Ovary (tissue), 9 donors: ENCODE results near the gene MCTP2. TPM values are rescaled to one million over a fixed set of nuclear protein-coding genes. Genes with fewer than 3 reads are reported as not detected.

Experiments
- DNase-seq, 5 donors: peaks; one replicate each; pipeline ENCODE4 v3.0.0-alpha.2; 2019 to 2020
- H3K27ac ChIP-seq, 2 donors: fragments of 200-600 bp; one replicate each; pipeline versions ENCODE4 v1.5.1 to v1.8.0; 2019 to 2022
- H3K27me3 ChIP-seq: fragments of 200-600 bp; one replicate; pipeline ENCODE4 v1.8.0; 2022
- H3K36me3 ChIP-seq: fragments of 200-600 bp; sonication (generic); one replicate; pipeline ENCODE4 v1.5.1; 2019
- H3K4me1 ChIP-seq: one replicate; pipeline ENCODE4 v1.8.1; 2013; ENCODE audit warnings: mild to moderate bottlenecking, moderate library complexity; ENCODE audit not compliant: insufficient read depth
- H3K4me3 ChIP-seq: fragments of 200-600 bp; sonication (generic); one replicate; pipeline ENCODE4 v1.5.1; 2017
- H3K9me3 ChIP-seq, 2 donors: fragments of 200-600 bp in 1 of 2; sonication (generic) in 1 of 2; one replicate each; pipeline versions ENCODE4 v1.5.1 to v1.8.1; 2013 to 2019; ENCODE audit warnings: mild to moderate bottlenecking in 1 of 2, moderate library complexity in 1 of 2
- EP300 ChIP-seq: sonication (generic); formaldehyde crosslinking; IDR thresholded peaks from one replicate; pipeline ENCODE4 v1.6.1; 2017; ENCODE audit warnings: antibody characterized with exemption
- POLR2A ChIP-seq: fragments of 450-650 bp; IDR thresholded peaks from one replicate; pipeline ENCODE4 v1.6.1; 2017; ENCODE audit warnings: antibody characterized with exemption, mild to moderate bottlenecking, moderate library complexity
- WGBS, 3 donors: extraction: QIAGEN DNeasy Blood & Tissue Kit in 1 of 3; methylation state at CpG; one replicate each; pipeline versions ENCODE4 v1.1.5 to v1.1.7; 2013 to 2017; 5-methylcytosine and 5-hydroxymethylcytosine counted together
- intact Hi-C, 4 donors: fragments of 100-400 bp; cut with DNase I; formaldehyde crosslinking; loops; one replicate each; pipeline versions ENCODE4 v1.11.0 to v1.15.1; 2022 to 2023
- polyA plus RNA-seq, 2 donors: library from polyadenylated mRNA; stranded (reverse); fragments of 200-250 nt in 1 of 2; fragments of 350-450 nt in 1 of 2; fragmentation: Illumina TruSeq in 1 of 2; extraction: RNeasy Lipid Tissue Mini Kit (QIAGEN cat#74804) in 1 of 2; gene quantifications; one replicate each; pipeline ENCODE4 v1.2.3, GENCODE V29; 2013 to 2014
- total RNA-seq, 7 donors: library from RNA; depleted of rRNA in 2 of 7; stranded (reverse); fragments of >200 nt in 2 of 7; fragmentation: NEBNext Ultra II Directional in 3 of 7; extraction: Animal tissue kit (Norgen Biotek cat#: 25700) in 3 of 7; gene quantifications; one replicate each; pipeline versions ENCODE4 v1.1.0 to v1.2.4, GENCODE V29; 2016 to 2023
- TF ChIP-seq, protein P1 (sequence below), 3 donors: fragments of 450-650 bp in 2 of 3; fragments of 200-600 bp in 1 of 3; IDR thresholded peaks; one replicate each; pipeline versions ENCODE4 v1.5.1 to v1.8.0; 2016 to 2022; ENCODE audit warnings: antibody characterized with exemption in 3 of 3, mild to moderate bottlenecking in 1 of 3
- donor health status: DM: no; HTN: no; CAD: no; lungs with moderate emphysema.
- donor health status: DM: no; HTN: no; CAD: no.
- donor health status: Bipolar disorder and iron deficiency.
- donor health status: DM: yes; HTN: yes; CAD: no.
- donor health status: DM: no; HTN: no; CAD: no.
- donor health status: DM: yes; HTN: yes; CAD: no.

The MCTP2 gene
- total and polyA plus RNA-seq, 9 donors = 0.71 to 44.5 (median 5.7) TPM

DNA sequence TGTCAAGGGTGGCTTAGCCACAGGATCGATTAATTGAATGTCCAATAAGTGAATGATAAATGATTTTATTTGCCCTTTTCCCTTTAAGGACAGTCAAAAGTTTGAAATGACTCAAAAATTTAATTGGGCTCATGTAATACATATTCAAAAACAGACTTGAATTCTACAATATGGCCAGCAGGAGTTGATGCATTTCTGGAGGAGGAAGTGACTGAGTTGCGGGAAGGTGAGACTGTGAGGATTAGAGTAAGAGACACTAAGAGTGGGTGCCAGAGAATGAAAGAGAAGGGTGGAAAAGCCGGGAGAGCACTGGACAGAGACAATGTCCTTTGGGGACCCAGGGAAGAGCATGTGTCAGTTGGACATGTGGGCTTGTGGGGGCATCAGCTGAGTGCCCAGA, 83.3 kb downstream of the MCTP2 start:
- Histone ChIP-seq H3K9me3 (no peaks in the 10 kb centered on the region), H3K4me3 (no peak overlapping the region), H3K27ac (no peak overlapping the region), H3K27me3 (no peaks in the 10 kb centered on the region), H3K4me1 (no peaks in the 10 kb centered on the region), H3K36me3 (no peaks in the 10 kb centered on the region)
- 88 to 89% (median 88%) methylated on average over 3 of the region's 3 CpGs for WGBS, 3 donors
- no peak for DNase-seq
- intact Hi-C loops = no loop called here
- TF ChIP-seq POLR2A = no peak
- no peak for TF ChIP-seq EP300
- TF ChIP-seq, protein P1, sequence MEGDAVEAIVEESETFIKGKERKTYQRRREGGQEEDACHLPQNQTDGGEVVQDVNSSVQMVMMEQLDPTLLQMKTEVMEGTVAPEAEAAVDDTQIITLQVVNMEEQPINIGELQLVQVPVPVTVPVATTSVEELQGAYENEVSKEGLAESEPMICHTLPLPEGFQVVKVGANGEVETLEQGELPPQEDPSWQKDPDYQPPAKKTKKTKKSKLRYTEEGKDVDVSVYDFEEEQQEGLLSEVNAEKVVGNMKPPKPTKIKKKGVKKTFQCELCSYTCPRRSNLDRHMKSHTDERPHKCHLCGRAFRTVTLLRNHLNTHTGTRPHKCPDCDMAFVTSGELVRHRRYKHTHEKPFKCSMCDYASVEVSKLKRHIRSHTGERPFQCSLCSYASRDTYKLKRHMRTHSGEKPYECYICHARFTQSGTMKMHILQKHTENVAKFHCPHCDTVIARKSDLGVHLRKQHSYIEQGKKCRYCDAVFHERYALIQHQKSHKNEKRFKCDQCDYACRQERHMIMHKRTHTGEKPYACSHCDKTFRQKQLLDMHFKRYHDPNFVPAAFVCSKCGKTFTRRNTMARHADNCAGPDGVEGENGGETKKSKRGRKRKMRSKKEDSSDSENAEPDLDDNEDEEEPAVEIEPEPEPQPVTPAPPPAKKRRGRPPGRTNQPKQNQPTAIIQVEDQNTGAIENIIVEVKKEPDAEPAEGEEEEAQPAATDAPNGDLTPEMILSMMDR (IDR thresholded peaks at IDR 0.05) = no peak

DNA sequence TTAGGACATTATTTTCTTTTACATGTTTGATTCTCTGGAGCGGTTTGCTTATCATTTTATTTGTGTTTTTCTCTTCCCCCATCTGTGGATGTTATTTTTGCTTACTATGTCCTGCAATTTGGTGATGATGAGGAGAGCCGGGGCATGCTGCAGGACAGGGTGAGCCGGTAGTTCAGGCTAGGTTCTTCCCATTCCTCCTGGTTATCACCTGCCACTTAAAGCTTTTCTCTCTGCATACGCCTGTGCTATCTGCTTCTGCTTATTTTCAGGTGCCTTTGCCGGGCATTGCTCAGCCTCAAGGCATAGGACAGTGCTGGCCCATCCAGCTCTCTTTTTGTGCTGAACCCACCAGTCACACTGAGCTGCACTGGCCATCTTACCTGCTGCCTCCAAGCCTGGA, 85.8 kb downstream of the MCTP2 start:
- DNase-seq = no peak
- 72 to 82% (median 82%) methylated on average over 5 of the region's 5 CpGs for WGBS, 3 donors
- H3K4me3 ChIP-seq = no peak overlapping the region
- no peak overlapping the region for H3K27ac ChIP-seq
- TF ChIP-seq, protein P1 (IDR thresholded peaks at IDR 0.05) = no peak
- TF ChIP-seq EP300 (no peak), POLR2A (no peak)
- intact Hi-C loops = no loop called here
- H3K36me3 ChIP-seq = no peaks in the 10 kb centered on the region
- H3K27me3 ChIP-seq = no peaks in the 10 kb centered on the region
- H3K4me1 ChIP-seq = no peaks in the 10 kb centered on the region
- H3K9me3 ChIP-seq = no peaks in the 10 kb centered on the region

DNA sequence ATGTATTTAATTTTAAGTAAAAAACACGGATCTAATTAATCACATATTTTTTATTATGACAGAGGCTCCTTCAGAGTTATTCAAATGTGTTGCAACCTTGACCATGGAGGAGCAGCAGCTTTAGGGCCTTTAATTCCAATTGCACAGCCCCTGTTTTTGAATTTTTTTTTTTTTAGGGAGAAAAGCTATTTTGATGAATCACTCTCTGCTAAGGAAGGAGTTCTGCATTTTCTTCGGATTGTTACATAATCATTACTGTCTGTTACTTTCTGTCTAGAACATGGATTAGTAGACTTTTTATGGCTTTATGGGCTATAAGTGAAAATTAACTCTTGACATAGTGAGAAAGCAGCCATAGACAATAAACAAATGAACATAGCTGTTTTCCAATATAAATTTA, 90.8 kb downstream of the MCTP2 start:
- DNase-seq = no peak
- Histone ChIP-seq H3K36me3 (no peaks in the 10 kb centered on the region), H3K4me1 (no peaks in the 10 kb centered on the region), H3K27me3 (no peaks in the 10 kb centered on the region), H3K4me3 (no peak overlapping the region), H3K9me3 (no peaks in the 10 kb centered on the region), H3K27ac (no peak overlapping the region)
- intact Hi-C loops = loop anchor here in 1 of 4 donors (10.0 kb wide), 1 partner anchor 157 kb away; no protein-coding TSS in a partner anchor
- 13 to 28% (median 26%) methylated on average over 2 of the region's 2 CpGs for WGBS, 3 donors
- no peak for TF ChIP-seq EP300
- TF ChIP-seq, protein P1 (IDR thresholded peaks at IDR 0.05) = no peak
- no peak for TF ChIP-seq POLR2A

DNA sequence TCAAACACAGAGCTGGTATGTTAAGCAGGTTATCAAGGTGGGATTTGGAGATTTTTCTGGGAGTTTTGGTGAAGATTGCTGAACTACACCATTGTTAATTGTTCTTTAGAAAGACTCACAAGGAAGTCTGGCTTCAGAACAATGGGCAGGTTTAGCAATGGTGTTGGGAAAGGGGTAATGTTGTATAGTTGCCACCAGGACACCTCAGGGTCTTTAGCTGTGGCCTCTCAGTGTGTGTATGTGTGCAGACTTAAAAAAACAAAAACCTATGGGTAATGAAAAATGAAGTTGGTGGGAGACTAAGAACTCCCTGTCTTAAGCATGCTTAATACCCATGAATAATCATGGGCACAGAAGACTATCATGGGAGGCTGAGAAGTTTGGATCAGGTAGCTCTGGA, 91.7 kb downstream of the MCTP2 start:
- intact Hi-C loops = loop anchor here in 1 of 4 donors (10.0 kb wide), 1 partner anchor 158 kb away; no protein-coding TSS in a partner anchor
- H3K27ac ChIP-seq = no peak overlapping the region
- TF ChIP-seq, protein P1 (IDR thresholded peaks at IDR 0.05) = no peak
- TF ChIP-seq POLR2A (no peak), EP300 (no peak)
- H3K4me3 ChIP-seq = no peak overlapping the region
- no peak for DNase-seq
- H3K4me1 ChIP-seq = no peaks in the 10 kb centered on the region
- H3K27me3 ChIP-seq = no peaks in the 10 kb centered on the region
- no peaks in the 10 kb centered on the region for H3K9me3 ChIP-seq
- no peaks in the 10 kb centered on the region for H3K36me3 ChIP-seq
